Activated T-cell treated with anti-CD3 and anti-CD28 coated beads for 1 hour (primary cell): ENCODE measurements around the gene RERE.

Experiments used
- DNase-seq: peaks from one replicate; pipeline ENCODE4 v3.0.0-alpha.2; 2020; ENCODE audit warnings: low read depth

RERE gene

GRCh38 chr1:8347635-8348034 lies 469.8 kb downstream of the RERE start:
- DNase-seq, result no peak

- DNase-seq, result no peak
Measured at GRCh38 chr1:8345621-8346415, 471.6 kb downstream of the RERE start.

- no peak for DNase-seq
Measured at GRCh38 chr1:8344893-8345507, 472.4 kb downstream of the RERE start.

- no peak for DNase-seq
Measured at GRCh38 chr1:8343464-8344001, 473.9 kb downstream of the RERE start.

GRCh38 chr1:8343044-8343443 lies 474.4 kb downstream of the RERE start:
- no peak for DNase-seq

- DNase-seq, result no peak
Measured at GRCh38 chr1:8342325-8342724, 475.1 kb downstream of the RERE start.

- DNase-seq, result no peak
Measured at GRCh38 chr1:8340448-8340847, 477.0 kb downstream of the RERE start.

GRCh38 chr1:8339203-8339600 lies 478.2 kb downstream of the RERE start:
- no peak for DNase-seq

- DNase-seq, result no peak
Measured at GRCh38 chr1:8338526-8339202, 478.8 kb downstream of the RERE start.

- no peak for DNase-seq
Measured at GRCh38 chr1:8337776-8338525, 479.5 kb downstream of the RERE start.

GRCh38 chr1:8335246-8335645 lies 482.2 kb downstream of the RERE start:
- DNase-seq, result no peak

- no peak for DNase-seq
Measured at GRCh38 chr1:8334106-8334851, 483.2 kb downstream of the RERE start.

GRCh38 chr1:8333246-8333987 lies 484.0 kb downstream of the RERE start:
- DNase-seq, result no peak

GRCh38 chr1:8332806-8333205 lies 484.6 kb downstream of the RERE start:
- DNase-seq, result no peak

- DNase-seq, result no peak
Measured at GRCh38 chr1:8330271-8331125, 486.9 kb downstream of the RERE start.

GRCh38 chr1:8329858-8330257 lies 487.6 kb downstream of the RERE start:
- no peak for DNase-seq

- DNase-seq, result no peak
Measured at GRCh38 chr1:8329439-8329838, 488.0 kb downstream of the RERE start.

GRCh38 chr1:8328271-8328670 lies 489.2 kb downstream of the RERE start:
- DNase-seq, result no peak

GRCh38 chr1:8326265-8326664 lies 491.2 kb downstream of the RERE start:
- no peak for DNase-seq

- DNase-seq, result no peak
Measured at GRCh38 chr1:8325771-8326170, 491.7 kb downstream of the RERE start.
